C4-2B (cell line): Measurements from ENCODE around the gene TP53TG3F.
"Not testable (repeated sequence)": the region's sequence is repeated elsewhere in the genome, so short reads cannot be mapped to it uniquely, and the experiment has no call there.

ENCODE experiments used
- ZFX ChIP-seq: fragments of 450-650 bp; IDR thresholded peaks from 2 replicates; pipeline ENCODE4 v1.6.1; 2017
- TF ChIP-seq, protein P1 (sequence below): fragments of 450-650 bp; conservative IDR thresholded peaks from 2 replicates; pipeline ENCODE4 v1.5.1; 2017; ENCODE audit warnings: mild to moderate bottlenecking

DNA sequence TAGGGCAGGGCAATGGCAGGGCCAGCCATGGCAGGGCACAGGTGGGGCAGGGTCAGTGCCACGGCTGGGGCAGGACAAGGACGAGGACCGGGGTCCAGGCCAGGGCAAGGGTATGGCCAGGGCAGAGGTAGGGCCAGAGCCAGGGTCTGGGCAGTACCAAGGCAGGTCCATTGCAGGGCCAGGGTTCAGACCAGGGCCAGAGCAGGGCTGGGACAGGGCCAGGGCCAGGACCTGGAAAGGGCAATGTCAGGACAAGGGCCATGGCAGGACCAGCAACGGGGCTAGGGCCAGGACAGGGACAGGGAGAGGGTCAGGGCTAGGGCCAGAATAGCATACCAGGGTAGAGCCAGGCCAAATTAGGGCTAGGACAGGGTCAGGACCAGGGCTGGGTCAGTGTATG is 47.8 kb downstream of the TP53TG3F start:
- TF ChIP-seq, protein P1, sequence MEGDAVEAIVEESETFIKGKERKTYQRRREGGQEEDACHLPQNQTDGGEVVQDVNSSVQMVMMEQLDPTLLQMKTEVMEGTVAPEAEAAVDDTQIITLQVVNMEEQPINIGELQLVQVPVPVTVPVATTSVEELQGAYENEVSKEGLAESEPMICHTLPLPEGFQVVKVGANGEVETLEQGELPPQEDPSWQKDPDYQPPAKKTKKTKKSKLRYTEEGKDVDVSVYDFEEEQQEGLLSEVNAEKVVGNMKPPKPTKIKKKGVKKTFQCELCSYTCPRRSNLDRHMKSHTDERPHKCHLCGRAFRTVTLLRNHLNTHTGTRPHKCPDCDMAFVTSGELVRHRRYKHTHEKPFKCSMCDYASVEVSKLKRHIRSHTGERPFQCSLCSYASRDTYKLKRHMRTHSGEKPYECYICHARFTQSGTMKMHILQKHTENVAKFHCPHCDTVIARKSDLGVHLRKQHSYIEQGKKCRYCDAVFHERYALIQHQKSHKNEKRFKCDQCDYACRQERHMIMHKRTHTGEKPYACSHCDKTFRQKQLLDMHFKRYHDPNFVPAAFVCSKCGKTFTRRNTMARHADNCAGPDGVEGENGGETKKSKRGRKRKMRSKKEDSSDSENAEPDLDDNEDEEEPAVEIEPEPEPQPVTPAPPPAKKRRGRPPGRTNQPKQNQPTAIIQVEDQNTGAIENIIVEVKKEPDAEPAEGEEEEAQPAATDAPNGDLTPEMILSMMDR = not testable (repeated sequence)
- TF ChIP-seq ZFX = not testable (repeated sequence)
